Psoas muscle (tissue), 8 donors: Measurements from ENCODE around the gene C8A. TPM values are rescaled to one million over a fixed set of nuclear protein-coding genes. Genes with fewer than 3 reads are reported as not detected.

Experiments used
- ATAC-seq, 4 donors: fragments of 200-7000 bp; cut with Tn5 transposase; one replicate each; pipeline ENCODE4 v1.9.1; 2020; ENCODE audit warnings: moderate library complexity in 3 of 4, mild to moderate bottlenecking in 2 of 4
- DNase-seq, 2 donors: peaks; one replicate each; pipeline ENCODE4 v3.0.0-alpha.2; 2020
- H3K27ac ChIP-seq: fragments of 200-600 bp; one replicate; pipeline ENCODE4 v1.8.0; 2022
- H3K27me3 ChIP-seq, 3 donors: fragments of 200-600 bp in 1 of 3; one replicate each; pipeline versions ENCODE4 v1.6.1 to v1.8.0; 2013 to 2022; ENCODE audit warnings: low read length in 2 of 3, mild to moderate bottlenecking in 2 of 3, moderate library complexity in 1 of 3; ENCODE audit not compliant: insufficient read depth in 3 of 3
- H3K36me3 ChIP-seq, 2 donors: fragments of 200-600 bp in 1 of 2; one replicate each; pipeline versions ENCODE4 v1.6.1 to v1.8.0; 2013 to 2022; ENCODE audit warnings: low read depth in 1 of 2, mild to moderate bottlenecking in 1 of 2, moderate library complexity in 1 of 2; ENCODE audit not compliant: insufficient read depth in 1 of 2
- H3K4me1 ChIP-seq: fragments of 200-600 bp; one replicate; pipeline ENCODE4 v1.8.0; 2022
- H3K4me3 ChIP-seq: fragments of 200-600 bp; one replicate; pipeline ENCODE4 v1.8.0; 2022; ENCODE audit warnings: mild to moderate bottlenecking
- H3K9me3 ChIP-seq: fragments of 200-600 bp; one replicate; pipeline ENCODE4 v1.8.0; 2022
- WGBS, 3 donors: extraction: QIAGEN DNeasy Blood & Tissue Kit; methylation state at CpG; one replicate each; pipeline versions ENCODE4 v1.1.6 to v1.1.7; 2013; 5-methylcytosine and 5-hydroxymethylcytosine counted together
- intact Hi-C, 2 donors: fragments of 100-400 bp; cut with DNase I; formaldehyde crosslinking; loops; one replicate each; pipeline versions ENCODE4 v1.11.0 to v1.14.2; 2022
- polyA plus RNA-seq, 3 donors: library from polyadenylated mRNA; stranded (reverse); fragments of 200-250 nt; gene quantifications; one replicate each; pipeline ENCODE4 v1.2.3, GENCODE V29; 2013
- total RNA-seq, 4 donors: library from RNA; stranded (reverse); fragmentation: NEBNext Ultra II Directional in 2 of 4; extraction: Animal tissue kit (Norgen Biotek cat#: 25700) in 2 of 4; gene quantifications; one replicate each; pipeline versions ENCODE4 v1.2.1 to v1.2.4, GENCODE V29; 2021 to 2023
- TF ChIP-seq, protein P1 (sequence below): fragments of 200-600 bp; IDR thresholded peaks from one replicate; pipeline ENCODE4 v1.8.0; 2022; ENCODE audit warnings: antibody characterized with exemption
- donor health status: healthy with polysubstance abuse.
- donor health status: DM: no; HTN: no; CAD: no; lungs with moderate emphysema.
- donor health status: Bipolar disorder and iron deficiency.
- donor health status: healthy.
- donor health status: DM: yes; HTN: yes; CAD: no.
- donor health status: DM: no; HTN: no; CAD: no.
- donor health status: DM: no; HTN: no; CAD: no.
- donor health status: DM: yes; HTN: yes; CAD: no.

The C8A gene
- total and polyA plus RNA-seq, 7 donors: not detected

GRCh38 chr1:56957931-56958330 is 103.3 kb downstream of the C8A start:
- Histone ChIP-seq H3K4me3 (no peak overlapping the region), H3K27me3 (no peaks in the 10 kb centered on the region), H3K36me3 (no peaks in the 10 kb centered on the region), H3K4me1 (no peaks in the 10 kb centered on the region), H3K9me3 (no peaks in the 10 kb centered on the region), H3K27ac (no peak overlapping the region)
- DNase-seq (no peak), ATAC-seq (no peak)
- intact Hi-C loops: no loop called here
- WGBS, 3 donors: 36 to 45% (median 38%) methylated on average over 3 of the region's 3 CpGs
- TF ChIP-seq, protein P1, sequence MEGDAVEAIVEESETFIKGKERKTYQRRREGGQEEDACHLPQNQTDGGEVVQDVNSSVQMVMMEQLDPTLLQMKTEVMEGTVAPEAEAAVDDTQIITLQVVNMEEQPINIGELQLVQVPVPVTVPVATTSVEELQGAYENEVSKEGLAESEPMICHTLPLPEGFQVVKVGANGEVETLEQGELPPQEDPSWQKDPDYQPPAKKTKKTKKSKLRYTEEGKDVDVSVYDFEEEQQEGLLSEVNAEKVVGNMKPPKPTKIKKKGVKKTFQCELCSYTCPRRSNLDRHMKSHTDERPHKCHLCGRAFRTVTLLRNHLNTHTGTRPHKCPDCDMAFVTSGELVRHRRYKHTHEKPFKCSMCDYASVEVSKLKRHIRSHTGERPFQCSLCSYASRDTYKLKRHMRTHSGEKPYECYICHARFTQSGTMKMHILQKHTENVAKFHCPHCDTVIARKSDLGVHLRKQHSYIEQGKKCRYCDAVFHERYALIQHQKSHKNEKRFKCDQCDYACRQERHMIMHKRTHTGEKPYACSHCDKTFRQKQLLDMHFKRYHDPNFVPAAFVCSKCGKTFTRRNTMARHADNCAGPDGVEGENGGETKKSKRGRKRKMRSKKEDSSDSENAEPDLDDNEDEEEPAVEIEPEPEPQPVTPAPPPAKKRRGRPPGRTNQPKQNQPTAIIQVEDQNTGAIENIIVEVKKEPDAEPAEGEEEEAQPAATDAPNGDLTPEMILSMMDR: no peak

GRCh38 chr1:56958526-56958925 is 103.9 kb downstream of the C8A start:
- Histone ChIP-seq H3K4me1 (no peaks in the 10 kb centered on the region), H3K9me3 (no peaks in the 10 kb centered on the region), H3K4me3 (no peak overlapping the region), H3K27me3 (no peaks in the 10 kb centered on the region), H3K36me3 (no peaks in the 10 kb centered on the region), H3K27ac (no peak overlapping the region)
- TF ChIP-seq, protein P1: no peak
- ATAC-seq (no peak), DNase-seq (no peak)
- intact Hi-C loops: no loop called here
- WGBS, 3 donors: 66 to 79% (median 69%) methylated on average over 2 of the region's 2 CpGs

- no peak overlapping the region for H3K27ac ChIP-seq
- H3K4me1 ChIP-seq: no peaks in the 10 kb centered on the region
- intact Hi-C loops: no loop called here
- WGBS, 3 donors: 60 to 66% (median 61%) methylated on average over 10 of the region's 10 CpGs
- H3K4me3 ChIP-seq: no peak overlapping the region
- no peaks in the 10 kb centered on the region for H3K27me3 ChIP-seq
- ATAC-seq: no peak
- TF ChIP-seq, protein P1: no peak
- DNase-seq: no peak
- no peaks in the 10 kb centered on the region for H3K9me3 ChIP-seq
- no peaks in the 10 kb centered on the region for H3K36me3 ChIP-seq
These were observed 106.8 kb downstream of the C8A start for GRCh38 chr1:56961426-56961825.

DNA sequence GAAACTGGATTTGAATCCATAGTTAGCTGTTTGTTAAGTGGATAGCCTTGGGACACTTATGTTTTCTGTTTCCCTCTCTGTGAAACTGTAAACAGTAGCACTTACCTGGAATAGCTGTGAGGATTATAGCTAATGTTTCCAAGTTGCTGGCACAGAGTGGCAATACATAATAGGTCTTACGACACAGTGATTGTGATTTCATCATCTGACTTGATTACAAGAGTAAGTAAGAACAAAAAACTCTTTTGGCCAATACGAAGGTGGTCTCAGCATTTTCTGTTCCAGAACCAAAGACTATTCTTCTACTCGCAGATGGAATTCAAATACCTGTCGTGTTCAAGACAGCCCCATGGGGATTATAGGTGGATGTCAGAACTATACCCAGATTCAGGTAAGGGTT is 109.1 kb downstream of the C8A start:
- TF ChIP-seq, protein P1: no peak
- ATAC-seq (no peak), DNase-seq (no peak)
- no peak overlapping the region for H3K27ac ChIP-seq
- WGBS, 3 donors: 81 to 83% (median 82%) methylated on average over 4 of the region's 4 CpGs
- no peaks in the 10 kb centered on the region for H3K4me1 ChIP-seq
- no peaks in the 10 kb centered on the region for H3K27me3 ChIP-seq
- H3K36me3 ChIP-seq: no peaks in the 10 kb centered on the region
- no peak overlapping the region for H3K4me3 ChIP-seq
- H3K9me3 ChIP-seq: no peaks in the 10 kb centered on the region
- intact Hi-C loops: no loop called here

- H3K4me1 ChIP-seq: no peaks in the 10 kb centered on the region
- no peaks in the 10 kb centered on the region for H3K36me3 ChIP-seq
- TF ChIP-seq, protein P1: no peak
- H3K27me3 ChIP-seq: no peaks in the 10 kb centered on the region
- WGBS, 3 donors: 91% methylated on average over 9 of the region's 9 CpGs
- H3K4me3 ChIP-seq: no peak overlapping the region
- DNase-seq: no peak
- no peak for ATAC-seq
- no peaks in the 10 kb centered on the region for H3K9me3 ChIP-seq
- no peak overlapping the region for H3K27ac ChIP-seq
- intact Hi-C loops: no loop called here
These were observed 109.9 kb downstream of the C8A start for GRCh38 chr1:56964349-56965017.
